PC-9 (cell line): ENCODE measurements around the gene GPR52. TPM values are rescaled to one million over a fixed set of nuclear protein-coding genes. Genes with fewer than 3 reads are reported as not detected.

Experiments
- BruUV-seq: library from RNA; stranded (reverse); fragments of 400-500 nt; replicated peaks from 2 replicates; lab custom pipeline; 2021; lab: Mats Ljungman, UMichigan
- CTCF ChIA-PET: fragments of 300-600 bp; sonication (Branson Sonifier 250); formaldehyde crosslinking; loops from one replicate; lab custom pipeline; 2022; ENCODE audit warnings: antibody characterized with exemption; lab: Charles Lee
- POLR2A ChIA-PET: fragments of 300-600 bp; sonication (Branson Sonifier 250); formaldehyde crosslinking; loops from one replicate; lab custom pipeline; 2022; ENCODE audit warnings: antibody characterized with exemption; ENCODE audit not compliant: unreplicated experiment; lab: Charles Lee
- DNase-seq, 2 experiments: peaks; one replicate each; pipeline versions ENCODE4 v3.0.0 to v3.0.0-alpha.2; 2015 to 2022; ENCODE audit warnings: mixed read lengths in 1 of 2
- H2AFZ ChIP-seq: fragments of 200-600 bp; sonication (generic); 2 replicates; pipeline ENCODE4 v1.8.1; 2017; ENCODE audit warnings: antibody characterized with exemption
- H3F3A ChIP-seq: fragments of 200-600 bp; sonication (generic); 2 replicates; pipeline ENCODE4 v1.8.1; 2017; ENCODE audit warnings: antibody characterized with exemption, mild to moderate bottlenecking, low read depth; ENCODE audit not compliant: insufficient read depth
- H3K27ac ChIP-seq: fragments of 200-600 bp; sonication (generic); 2 replicates; pipeline ENCODE4 v1.6.1; 2016; ENCODE audit warnings: mixed run types
- H3K27me3 ChIP-seq: fragments of 200-600 bp; sonication (generic); 2 replicates; pipeline ENCODE4 v1.6.1; 2016; ENCODE audit warnings: low read depth, mixed run types; ENCODE audit not compliant: insufficient read depth
- H3K36me3 ChIP-seq: fragments of 200-600 bp; sonication (generic); 2 replicates; pipeline ENCODE4 v1.6.1; 2016; ENCODE audit warnings: low read depth, mixed run types
- H3K4me1 ChIP-seq: fragments of 200-600 bp; sonication (generic); replicated peaks from 2 replicates; pipeline ENCODE4 v1.6.1; 2016; ENCODE audit warnings: mixed run types; ENCODE audit not compliant: insufficient read depth
- H3K4me2 ChIP-seq: fragments of 200-600 bp; sonication (generic); 2 replicates; pipeline ENCODE4 v1.6.1; 2017; ENCODE audit warnings: mixed run types
- H3K4me3 ChIP-seq: fragments of 200-600 bp; sonication (generic); 2 replicates; pipeline ENCODE4 v1.6.1; 2016; ENCODE audit warnings: mixed run types
- H3K79me2 ChIP-seq: fragments of 200-600 bp; sonication (generic); 2 replicates; pipeline ENCODE4 v1.6.1; 2017; ENCODE audit warnings: low read depth, mixed run types
- H3K9me2 ChIP-seq: fragments of 200-600 bp; sonication (generic); 2 replicates; pipeline ENCODE4 v1.8.1; 2017; ENCODE audit warnings: mild to moderate bottlenecking; ENCODE audit not compliant: insufficient read depth
- H3K9me3 ChIP-seq: fragments of 200-600 bp; sonication (generic); 2 replicates; pipeline ENCODE4 v1.8.1; 2016; ENCODE audit warnings: low read depth; ENCODE audit not compliant: insufficient read depth
- H4K20me1 ChIP-seq: fragments of 200-600 bp; sonication (generic); 2 replicates; pipeline ENCODE4 v1.8.1; 2017; ENCODE audit not compliant: insufficient read depth
- CTCF ChIP-seq: fragments of 200-600 bp; sonication (generic); conservative IDR thresholded peaks from 2 replicates; pipeline ENCODE4 v1.6.1; 2017; ENCODE audit warnings: mixed run types, antibody characterized with exemption, mild to moderate bottlenecking, moderate library complexity
- EZH2 ChIP-seq: fragments of 200-600 bp; sonication (generic); IDR thresholded peaks from 2 replicates; pipeline ENCODE4 v1.8.0; 2017; ENCODE audit warnings: antibody characterized with exemption, low read depth
- intact Hi-C: fragments of 100-400 bp; cut with micrococcal nuclease; formaldehyde crosslinking; loops from one replicate; pipeline ENCODE4 v1.10.0; 2022; ENCODE audit not compliant: unreplicated experiment
- total RNA-seq: library from RNA; stranded (reverse); gene quantifications from 2 replicates; pipeline ENCODE4 v1.2.3, GENCODE V29; 2021

Gene GPR52
- total RNA-seq, 1 experiment from 2014 or later: 0.55 TPM

- Histone ChIP-seq H3K4me3 (no peak overlapping the region), H4K20me1 (no peaks in the 10 kb centered on the region), H3F3A (no peaks in the 10 kb centered on the region), H3K36me3 (no peaks in the 10 kb centered on the region), H3K27ac (no peak overlapping the region), H3K9me3 (no peaks in the 10 kb centered on the region), H3K4me2 (no peak overlapping the region), H3K79me2 (no peaks in the 10 kb centered on the region), H3K27me3 (no peaks in the 10 kb centered on the region), H3K9me2 (no peaks in the 10 kb centered on the region), H3K4me1 (no peaks in the 10 kb centered on the region), H2AFZ (no peak overlapping the region)
- DNase-seq: no peak
- ChIA-PET CTCF (no interaction called here), POLR2A (no interaction called here)
- intact Hi-C loops: no loop called here
- BruUV-seq: no TSS peak
- TF ChIP-seq EZH2 (no peak), CTCF (no peak)
Measured at GRCh38 chr1:174401075-174401474, 46.7 kb upstream of the GPR52 start.

- no peaks in the 10 kb centered on the region for H3K9me3 ChIP-seq
- no peaks in the 10 kb centered on the region for H4K20me1 ChIP-seq
- CTCF ChIA-PET: no interaction called here
- no TSS peak for BruUV-seq
- no peaks in the 10 kb centered on the region for H3K79me2 ChIP-seq
- intact Hi-C loops: no loop called here
- no peaks in the 10 kb centered on the region for H3K4me1 ChIP-seq
- no peaks in the 10 kb centered on the region for H3K9me2 ChIP-seq
- no peaks in the 10 kb centered on the region for H3F3A ChIP-seq
- H3K36me3 ChIP-seq: no peaks in the 10 kb centered on the region
- H3K4me2 ChIP-seq: no peak overlapping the region
- no peak overlapping the region for H2AFZ ChIP-seq
- POLR2A ChIA-PET: no interaction called here
- no peaks in the 10 kb centered on the region for H3K27me3 ChIP-seq
- no peak for DNase-seq
- no peak overlapping the region for H3K27ac ChIP-seq
- no peak overlapping the region for H3K4me3 ChIP-seq
- no peak for TF ChIP-seq CTCF
- TF ChIP-seq EZH2: no peak
Measured at GRCh38 chr1:174405219-174405618, 42.5 kb upstream of the GPR52 start.

- no peak for DNase-seq
- ChIA-PET CTCF (no interaction called here), POLR2A (no interaction called here)
- BruUV-seq: no TSS peak
- Histone ChIP-seq H3K4me2 (no peak overlapping the region), H3K36me3 (no peaks in the 10 kb centered on the region), H3K27me3 (no peaks in the 10 kb centered on the region), H2AFZ (no peak overlapping the region), H3K27ac (no peak overlapping the region), H3K4me3 (no peak overlapping the region), H3K79me2 (no peaks in the 10 kb centered on the region), H3F3A (no peaks in the 10 kb centered on the region), H3K9me2 (no peaks in the 10 kb centered on the region), H4K20me1 (no peaks in the 10 kb centered on the region), H3K9me3 (no peaks in the 10 kb centered on the region; the same call in 1 of the 2 replicates), H3K4me1 (no peaks in the 10 kb centered on the region)
- no peak for TF ChIP-seq CTCF
- TF ChIP-seq EZH2: no peak
- intact Hi-C loops: no loop called here
Measured at GRCh38 chr1:174406421-174406820, 41.3 kb upstream of the GPR52 start.
